K562 (cell line): ENCODE results near the gene ERCC1. TPM values are rescaled to one million over a fixed set of nuclear protein-coding genes. Genes with fewer than 3 reads are reported as not detected.

Experiments
- ARNT ChIP-seq, 2 experiments: fragments of 450-650 bp; IDR thresholded peaks; 2 replicates each; pipeline ENCODE4 v1.6.1; 2016; ENCODE audit warnings: mild to moderate bottlenecking in 1 of 2
- ATF1 ChIP-seq, 2 experiments: fragments of 450-650 bp in 1 of 2; IDR thresholded peaks; 2 replicates each; pipeline ENCODE4 v1.6.1; 2016; ENCODE audit warnings: missing compliant biosample characterization in 1 of 2, missing genetic modification characterization in 1 of 2
- ELF1 ChIP-seq: fragments of 200-800 bp; sonication (Bioruptor generic); IDR thresholded peaks from 2 replicates; pipeline ENCODE4 v1.6.1; 2016; ENCODE audit warnings: missing genetic modification characterization, missing compliant biosample characterization
- EP300 ChIP-seq: IDR thresholded peaks from 2 replicates; pipeline ENCODE4 v1.6.1; 2012; ENCODE audit warnings: low read length, improper control_type of control experiment
- GABPB1 ChIP-seq: sonication (generic); formaldehyde crosslinking; IDR thresholded peaks from 2 replicates; pipeline ENCODE4 v1.8.0; 2022; ENCODE audit warnings: mild to moderate bottlenecking, missing genetic modification reagents
- KLF1 ChIP-seq: fragments of 450-650 bp; IDR thresholded peaks from 2 replicates; pipeline ENCODE4 v1.6.1; 2016; ENCODE audit warnings: missing genetic modification characterization, missing compliant biosample characterization
- L3MBTL2 ChIP-seq: fragments of 450-650 bp; IDR thresholded peaks from 2 replicates; pipeline ENCODE4 v1.6.1; 2016; ENCODE audit warnings: mild to moderate bottlenecking, moderate library complexity
- MYC ChIP-seq, 2 experiments: fragments of 250-450 bp in 1 of 2; sonication (Bioruptor Pico) in 1 of 2; IDR thresholded peaks; 2 replicates each; pipeline versions ENCODE4 v1.5.1 to v1.6.1; 2012 to 2021; ENCODE audit warnings: low read depth in 2 of 2, borderline replicate concordance in 1 of 2, improper control_type of control experiment in 1 of 2, low read length in 1 of 2, mild to moderate bottlenecking in 1 of 2, moderate library complexity in 1 of 2
- RB1 ChIP-seq: fragments of 450-650 bp; IDR thresholded peaks from 2 replicates; pipeline ENCODE4 v1.6.1; 2017; ENCODE audit warnings: low read depth, mild to moderate bottlenecking
- TCF7L2 ChIP-seq: fragments of 150-350 bp; IDR thresholded peaks from 2 replicates; pipeline ENCODE4 v1.6.1; 2016; ENCODE audit warnings: low read depth, mild to moderate bottlenecking, low read length, moderate library complexity
- TCFL5 ChIP-seq: fragments of 250-450 bp; sonication (Bioruptor Pico); conservative IDR thresholded peaks from 2 replicates; pipeline ENCODE4 v1.6.1; 2021; ENCODE audit warnings: mild to moderate bottlenecking, moderate library complexity, matching md5 sums
- TRIM28 ChIP-seq: fragments of 450-650 bp; IDR thresholded peaks from 2 replicates; pipeline ENCODE4 v1.6.1; 2017
- VEZF1 ChIP-seq: fragments of 200-800 bp; sonication (Bioruptor generic); IDR thresholded peaks from 2 replicates; pipeline ENCODE4 v1.6.1; 2017; ENCODE audit warnings: missing genetic modification characterization, missing compliant biosample characterization
- ZBTB9 ChIP-seq: fragments of 450-650 bp; formaldehyde crosslinking; IDR thresholded peaks from 2 replicates; pipeline ENCODE4 v1.4.0; 2020; ENCODE audit warnings: mild to moderate bottlenecking, moderate library complexity
- ZNF561 ChIP-seq: fragments of 450-650 bp; formaldehyde crosslinking; conservative IDR thresholded peaks from 2 replicates; pipeline ENCODE4 v1.4.0; 2020; ENCODE audit warnings: mild to moderate bottlenecking, moderate library complexity
- polyA plus RNA-seq, 8 experiments: library from polyadenylated mRNA; depleted of rRNA in 4 of 8; stranded (reverse) in 5 of 8; unstranded in 3 of 8; fragments of >200 nt; fragmentation: Nextera tagmentation in 2 of 8; fragmentation: Illumina TruSeq in 1 of 8; extraction: Ambion mirVana in 2 of 8; extraction: Trizol in 1 of 8; gene quantifications; 2 replicates each; pipeline versions ENCODE4 v1.2.1 to v1.2.3, GENCODE V29; 2011 to 2014; ENCODE audit warnings: inconsistent platforms in 1 of 8, missing spikeins in 1 of 8
- total RNA-seq, 7 experiments: library from RNA; depleted of rRNA in 6 of 7; stranded (reverse); fragments of >200 nt in 6 of 7; fragmentation: Illumina TruSeq in 2 of 7; extraction: Trizol in 2 of 7; gene quantifications; 2 replicates each; pipeline versions ENCODE4 v1.2.1 to v1.2.3, GENCODE V29; 2011 to 2021; ENCODE audit warnings: low replicate concordance in 1 of 7
- TF ChIP-seq, protein P1 (sequence below), 2 experiments: fragments of 450-650 bp in 1 of 2; sonication (generic) in 1 of 2; formaldehyde crosslinking in 1 of 2; IDR thresholded peaks in 1 of 2; conservative IDR thresholded peaks in 1 of 2; 2 replicates each; pipeline versions ENCODE4 v1.6.1 to v1.8.1; 2016 to 2023; ENCODE audit warnings: mild to moderate bottlenecking in 2 of 2, moderate library complexity in 2 of 2, inconsistent platforms in 1 of 2, missing genetic modification reagents in 1 of 2
- TF ChIP-seq, protein P2 (sequence below): sonication (generic); formaldehyde crosslinking; IDR thresholded peaks from 2 replicates; pipeline ENCODE4 v1.9.0; 2022; ENCODE audit warnings: mild to moderate bottlenecking, missing genetic modification reagents
- TF ChIP-seq, protein P3 (sequence below): fragments of 250-450 bp; sonication (Bioruptor Pico); IDR thresholded peaks from 2 replicates; pipeline ENCODE4 v1.6.1; 2021; ENCODE audit warnings: mild to moderate bottlenecking
- TF ChIP-seq, protein P4 (sequence below), 2 experiments: IDR thresholded peaks; 2 replicates each; pipeline ENCODE4 v1.6.1; 2011; ENCODE audit warnings: borderline replicate concordance in 1 of 2, control low read depth in 1 of 2, low read depth in 1 of 2, low read length in 1 of 2, mild to moderate bottlenecking in 1 of 2, mixed read lengths in 1 of 2, moderate library complexity in 1 of 2; ENCODE audit not compliant: insufficient read depth in 1 of 2, insufficient read length in 1 of 2, poor library complexity in 1 of 2, severe bottlenecking in 1 of 2; ENCODE audit errors: extremely low read depth in 1 of 2

The ERCC1 gene
- total and polyA plus RNA-seq, 9 of the 15 experiments (the other 6 are each of a cell fraction or from before 2014, with no cell fraction given): 9.3 to 92.6 (median 60.0) TPM

DNA sequence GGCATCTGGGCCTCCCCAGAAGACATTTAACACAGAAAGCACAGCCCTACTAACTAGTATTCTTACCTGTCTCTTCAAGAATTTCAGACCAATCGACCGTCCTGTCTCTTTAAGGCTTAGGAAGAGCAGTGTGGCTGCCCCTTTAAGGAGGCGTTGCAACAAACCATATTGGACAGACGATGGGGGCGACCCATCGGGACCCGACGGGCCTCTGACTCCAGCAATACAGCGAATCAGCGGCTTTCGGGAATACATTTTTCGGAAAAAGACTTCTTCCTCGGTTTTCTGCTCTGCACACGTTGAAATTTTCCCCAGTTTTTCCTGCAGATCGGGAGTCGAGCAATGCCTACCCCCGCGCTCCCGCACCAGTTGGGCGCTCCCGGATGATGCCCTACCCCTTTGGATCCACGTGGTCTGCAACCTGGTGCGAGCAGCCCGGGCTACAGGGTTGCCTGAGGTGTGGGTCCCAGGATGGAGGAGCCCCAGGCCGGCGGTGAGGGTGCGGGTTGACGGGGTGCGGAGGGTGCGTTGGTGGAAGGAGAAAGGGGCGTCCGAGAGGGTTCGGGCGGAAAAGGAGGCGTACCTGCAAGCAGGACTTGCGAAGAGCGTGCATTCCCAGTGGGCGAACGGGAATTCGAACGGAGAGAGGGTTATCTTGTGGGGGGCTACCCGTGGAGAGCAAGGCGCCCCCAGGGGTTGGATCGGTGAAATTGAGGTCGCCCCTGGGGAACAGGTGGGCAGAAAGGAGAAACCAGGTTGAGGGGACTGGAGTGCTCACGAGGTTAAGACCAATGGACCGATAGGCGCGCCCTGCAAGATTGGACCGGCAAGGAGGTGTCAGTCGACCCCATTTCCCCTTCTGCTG is 17.3 kb downstream of the ERCC1 start, which contains the start of gene POLR1G (continued):
- peak; percentile 37; the same call in 1 of the 2 replicates for TF ChIP-seq RB1
- TF ChIP-seq VEZF1 (CRISPR knock-in tag): 0 out of 2 replicates have a peak, but pooled peaks have one; percentile 19
- 0 out of 2 replicates have a peak, but pooled peaks have one; percentile 26 for TF ChIP-seq EP300
- TF ChIP-seq TCF7L2: peak; percentile 96
- TF ChIP-seq, protein P1, sequence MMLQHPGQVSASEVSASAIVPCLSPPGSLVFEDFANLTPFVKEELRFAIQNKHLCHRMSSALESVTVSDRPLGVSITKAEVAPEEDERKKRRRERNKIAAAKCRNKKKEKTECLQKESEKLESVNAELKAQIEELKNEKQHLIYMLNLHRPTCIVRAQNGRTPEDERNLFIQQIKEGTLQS (IDR thresholded peaks at IDR 0.05): peak; percentile 73
- TF ChIP-seq, protein P1 (CRISPR knock-in tag; conservative IDR thresholded peaks at IDR 0.05): peak; percentile 62; the same call in 1 of the 2 replicates
- TF ChIP-seq ZNF561 (CRISPR knock-in tag): no peak
- TF ChIP-seq ZBTB9: 0 out of 2 replicates have a peak, but pooled peaks have one; percentile 44
- peak in 1 of 2 experiments; percentile 63; a peak in 1 of 4 replicates for TF ChIP-seq ARNT (IDR thresholded peaks at IDR 0.05)
- no peak for TF ChIP-seq TCFL5 (CRISPR knock-in tag)
- TF ChIP-seq, protein P2, sequence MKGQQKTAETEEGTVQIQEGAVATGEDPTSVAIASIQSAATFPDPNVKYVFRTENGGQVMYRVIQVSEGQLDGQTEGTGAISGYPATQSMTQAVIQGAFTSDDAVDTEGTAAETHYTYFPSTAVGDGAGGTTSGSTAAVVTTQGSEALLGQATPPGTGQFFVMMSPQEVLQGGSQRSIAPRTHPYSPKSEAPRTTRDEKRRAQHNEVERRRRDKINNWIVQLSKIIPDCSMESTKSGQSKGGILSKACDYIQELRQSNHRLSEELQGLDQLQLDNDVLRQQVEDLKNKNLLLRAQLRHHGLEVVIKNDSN (CRISPR knock-in tag): peak; percentile 85
- TF ChIP-seq, protein P3, sequence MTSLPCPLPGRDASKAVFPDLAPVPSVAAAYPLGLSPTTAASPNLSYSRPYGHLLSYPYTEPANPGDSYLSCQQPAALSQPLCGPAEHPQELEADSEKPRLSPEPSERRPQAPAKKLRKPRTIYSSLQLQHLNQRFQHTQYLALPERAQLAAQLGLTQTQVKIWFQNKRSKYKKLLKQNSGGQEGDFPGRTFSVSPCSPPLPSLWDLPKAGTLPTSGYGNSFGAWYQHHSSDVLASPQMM (CRISPR knock-in tag): no peak
- TF ChIP-seq GABPB1 (CRISPR knock-in tag): peak; percentile 53
- TF ChIP-seq ELF1 (tag): peak; percentile 51; the same call in 1 of the 2 replicates
- TF ChIP-seq L3MBTL2: peak; percentile 63
- TF ChIP-seq ATF1 (CRISPR knock-in tag; IDR thresholded peaks at IDR 0.05): no peak
- TF ChIP-seq ATF1 (tag; IDR thresholded peaks at IDR 0.05): peak; percentile 88
- TF ChIP-seq KLF1: no peak
- peak; percentile 75 for TF ChIP-seq TRIM28
- TF ChIP-seq, protein P4, sequence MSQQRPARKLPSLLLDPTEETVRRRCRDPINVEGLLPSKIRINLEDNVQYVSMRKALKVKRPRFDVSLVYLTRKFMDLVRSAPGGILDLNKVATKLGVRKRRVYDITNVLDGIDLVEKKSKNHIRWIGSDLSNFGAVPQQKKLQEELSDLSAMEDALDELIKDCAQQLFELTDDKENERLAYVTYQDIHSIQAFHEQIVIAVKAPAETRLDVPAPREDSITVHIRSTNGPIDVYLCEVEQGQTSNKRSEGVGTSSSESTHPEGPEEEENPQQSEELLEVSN (IDR thresholded peaks at IDR 0.05; ENCODE audit: borderline replicate concordance in 1 of 2, extremely low read depth in 1 of 2, insufficient read depth in 1 of 2, insufficient read length in 1 of 2, low read depth in 1 of 2, low read length in 1 of 2, poor library complexity in 1 of 2, severe bottlenecking in 1 of 2): peak; percentile 42 to 49
- TF ChIP-seq MYC (IDR thresholded peaks at IDR 0.05; ENCODE audit: low read depth, low read length): peak; percentile 92
- peak; percentile 85; the same call in 1 of the 2 replicates for TF ChIP-seq MYC (CRISPR knock-in tag; IDR thresholded peaks at IDR 0.05; ENCODE audit: borderline replicate concordance, low read depth)
